Suprapubic skin (tissue), 4 donors: ENCODE data around the gene MYEOV.

Experiments used
- CTCF ChIP-seq, 2 donors: fragments of 200-600 bp in 1 of 2; fragments of 450-650 bp in 1 of 2; sonication (generic) in 1 of 2; IDR thresholded peaks; one replicate each; pipeline ENCODE4 v1.5.1; 2016 to 2019; ENCODE audit warnings: antibody characterized with exemption in 2 of 2, mild to moderate bottlenecking in 1 of 2, moderate library complexity in 1 of 2
- EP300 ChIP-seq: sonication (generic); formaldehyde crosslinking; IDR thresholded peaks from one replicate; pipeline ENCODE4 v1.6.1; 2017; ENCODE audit warnings: antibody characterized with exemption
- POLR2A ChIP-seq, 2 donors: fragments of 450-650 bp; IDR thresholded peaks; one replicate each; pipeline ENCODE4 v1.6.1; 2017; ENCODE audit warnings: antibody characterized with exemption in 2 of 2, mild to moderate bottlenecking in 2 of 2, moderate library complexity in 2 of 2
- POLR2AphosphoS5 ChIP-seq, 3 donors: sonication (generic); formaldehyde crosslinking; IDR thresholded peaks; one replicate each; pipeline ENCODE4 v1.6.1; 2017; ENCODE audit warnings: antibody characterized with exemption in 3 of 3

- no peak for TF ChIP-seq POLR2A (IDR thresholded peaks at IDR 0.05)
- TF ChIP-seq CTCF (IDR thresholded peaks at IDR 0.05), result no peak
- no peak for TF ChIP-seq EP300
- no peak for TF ChIP-seq POLR2AphosphoS5 (IDR thresholded peaks at IDR 0.05)
Observed at GRCh38 chr11:69252490-69252837, 41.5 kb upstream of the MYEOV start.
